Endothelial cell of umbilical vein (primary cell): ENCODE data around the gene SLC18A3.

Source experiments
- CTCF ChIP-seq, 2 donors: IDR thresholded peaks; 1 replicate in 1 of 2; 2 replicates in 1 of 2; pipeline ENCODE4 v1.5.1; 2011; ENCODE audit warnings: low read length in 2 of 2, mild to moderate bottlenecking in 2 of 2, moderate library complexity in 2 of 2, control low read depth in 1 of 2, inconsistent platforms in 1 of 2, low read depth in 1 of 2; ENCODE audit not compliant: insufficient read depth in 1 of 2; ENCODE audit errors: extremely low read depth in 1 of 2
- GATA2 ChIP-seq: IDR thresholded peaks from 2 replicates; pipeline ENCODE4 v1.7.0; 2011; ENCODE audit warnings: low read depth, mild to moderate bottlenecking, moderate library complexity, mixed read lengths, low read length; ENCODE audit not compliant: insufficient read length, insufficient read depth
- MAX ChIP-seq: IDR thresholded peaks from 2 replicates; pipeline ENCODE4 v1.6.1; 2011; ENCODE audit not compliant: insufficient read depth, insufficient read length
- POLR2A ChIP-seq: IDR thresholded peaks from 2 replicates; pipeline ENCODE4 v1.6.1; 2012; ENCODE audit warnings: low read depth, mild to moderate bottlenecking, control low read depth, low read length

GRCh38 chr10:49654036-49654693, 44.1 kb downstream of the SLC18A3 start:
- TF ChIP-seq POLR2A (no peak), GATA2 (no peak), CTCF (IDR thresholded peaks at IDR 0.05; ENCODE audit: extremely low read depth in 1 of 2, insufficient read depth in 1 of 2, low read depth in 1 of 2, low read length in 2 of 2) (no peak), MAX (no peak)
